HG02840 (cell line): Measurements from ENCODE around the gene PTBP3.
A peak's percentile ranks its signal among the peaks of the same experiment; 100 is the strongest.
"Not testable (repeated sequence)": the region's sequence is repeated elsewhere in the genome, so short reads cannot be mapped to it uniquely, and the experiment has no call there.

Experiments
- ATAC-seq: cut with Tn5 transposase; IDR thresholded peaks from one replicate; pipeline ENCODE4 v1.9.1; 2021; ENCODE audit warnings: mild to moderate bottlenecking, moderate library complexity, moderate number of reproducible peaks; ENCODE audit not compliant: unreplicated experiment, low FRiP score

PTBP3 gene

DNA sequence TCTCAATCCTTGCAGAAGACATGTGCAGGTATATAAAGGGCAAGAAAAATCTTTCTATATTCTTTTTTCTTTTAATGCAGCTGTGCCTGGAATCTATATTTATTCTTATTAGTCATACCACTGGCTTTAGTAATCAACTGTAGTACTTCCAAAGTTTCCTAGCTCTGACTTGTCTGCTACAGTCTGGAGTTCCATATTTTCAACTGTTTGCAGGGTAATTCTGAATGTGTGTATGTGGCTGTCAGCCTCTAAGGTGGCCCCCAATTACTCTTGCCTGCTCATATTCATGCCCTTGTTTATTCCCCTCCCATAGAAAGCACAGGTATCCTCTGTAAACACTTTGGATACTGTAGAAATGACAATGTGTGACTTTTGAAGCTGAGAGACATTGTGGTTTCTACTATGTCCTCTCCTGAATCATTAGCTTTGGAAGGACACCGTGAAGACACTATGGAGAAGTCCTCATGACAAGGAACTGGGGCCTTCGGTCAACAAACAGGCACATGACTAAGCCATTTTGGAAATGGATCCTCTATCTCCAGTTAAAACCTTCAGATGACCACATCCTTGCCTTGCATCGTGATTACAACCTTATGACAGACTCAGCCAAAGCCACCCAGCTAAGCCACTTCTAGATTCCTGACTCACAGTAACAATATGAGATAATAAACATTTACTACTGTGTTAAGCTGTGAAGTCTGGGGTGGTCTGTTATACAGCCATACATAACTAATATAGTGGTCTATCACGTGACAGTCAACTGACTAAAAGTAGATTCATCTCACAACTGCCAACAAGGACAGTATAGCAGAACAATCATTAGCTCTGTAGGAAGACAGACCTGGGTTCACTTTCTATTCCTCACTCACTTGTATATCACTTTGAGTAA is 108.8 kb downstream of the PTBP3 start:
- ATAC-seq: no peak

DNA sequence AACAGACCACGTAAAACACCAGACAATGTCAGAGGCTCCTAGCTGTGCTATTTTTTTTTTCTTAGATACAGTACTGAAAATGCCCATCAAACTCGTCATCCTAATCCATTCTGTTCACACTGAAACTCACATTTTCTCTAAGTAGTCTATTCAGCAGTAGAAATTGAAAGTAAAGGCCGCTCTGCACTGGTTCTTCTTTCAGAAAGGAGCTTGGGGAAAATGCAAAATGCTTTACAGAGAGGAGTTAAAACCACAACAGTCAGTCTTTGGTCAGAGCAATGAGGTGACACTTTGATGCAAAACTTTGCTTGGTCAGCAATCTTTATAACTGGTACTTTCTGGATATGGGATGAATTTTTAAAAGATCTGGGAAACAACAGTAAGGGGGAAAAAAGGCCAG is 114.5 kb downstream of the PTBP3 start:
- ATAC-seq: peak; percentile 94

DNA sequence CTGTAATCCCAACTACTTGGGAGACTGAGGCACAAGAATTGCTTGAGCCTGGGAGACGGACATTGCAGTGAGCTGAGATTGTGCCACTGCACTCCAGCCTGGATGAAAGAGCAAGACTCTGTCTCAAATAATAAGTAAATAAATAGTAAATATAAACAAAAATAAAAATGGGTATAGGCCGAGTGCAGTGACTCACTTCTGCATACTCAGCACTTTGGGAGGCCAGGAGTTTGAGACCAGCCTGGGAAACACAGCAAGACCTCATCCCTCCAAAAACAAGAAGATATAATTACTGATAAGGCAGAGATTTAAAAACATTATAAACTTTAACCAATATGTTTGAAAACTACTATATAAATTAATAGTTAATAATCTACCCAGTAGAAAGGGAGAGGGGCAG is 120.5 kb downstream of the PTBP3 start:
- no peak for ATAC-seq

DNA sequence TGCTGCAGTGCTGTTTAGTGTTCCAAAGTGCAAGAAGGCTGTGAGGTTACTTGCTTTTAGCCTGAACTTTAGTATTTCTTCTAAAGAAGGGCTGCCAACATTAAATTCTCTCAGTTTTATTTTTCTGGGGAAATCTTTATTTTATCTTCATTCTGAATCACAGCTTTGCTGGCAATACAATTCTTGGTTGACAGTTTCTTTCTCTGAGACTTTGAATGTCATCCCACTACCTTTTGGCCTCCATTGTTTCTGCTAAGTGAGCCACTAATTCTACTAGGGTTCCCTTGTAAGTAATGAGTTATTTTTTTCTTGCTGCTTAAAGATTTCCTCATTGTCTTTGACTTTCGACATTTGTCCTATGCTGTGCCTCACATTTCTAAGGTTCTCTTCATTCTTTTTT is 126.0 kb downstream of the PTBP3 start:
- no peak for ATAC-seq

DNA sequence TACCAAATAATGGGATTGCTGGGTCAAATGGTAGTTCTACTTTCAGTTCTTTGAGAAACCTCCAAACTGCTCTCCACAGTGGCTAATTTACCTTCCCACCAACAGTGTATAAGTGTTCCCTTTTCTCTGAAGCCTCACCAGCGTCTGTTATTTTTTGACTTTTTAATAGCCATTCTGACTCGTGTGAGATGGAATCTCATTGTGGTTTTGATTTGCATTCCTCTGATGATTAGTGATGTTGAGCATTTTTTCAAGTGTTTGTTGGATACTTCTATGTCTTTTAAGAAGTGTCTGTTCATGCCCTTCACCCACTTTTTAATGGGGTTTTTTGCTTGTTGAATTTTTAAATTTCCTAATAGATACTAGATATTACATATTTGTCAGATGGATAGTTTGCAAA is 129.9 kb downstream of the PTBP3 start:
- ATAC-seq: no peak

DNA sequence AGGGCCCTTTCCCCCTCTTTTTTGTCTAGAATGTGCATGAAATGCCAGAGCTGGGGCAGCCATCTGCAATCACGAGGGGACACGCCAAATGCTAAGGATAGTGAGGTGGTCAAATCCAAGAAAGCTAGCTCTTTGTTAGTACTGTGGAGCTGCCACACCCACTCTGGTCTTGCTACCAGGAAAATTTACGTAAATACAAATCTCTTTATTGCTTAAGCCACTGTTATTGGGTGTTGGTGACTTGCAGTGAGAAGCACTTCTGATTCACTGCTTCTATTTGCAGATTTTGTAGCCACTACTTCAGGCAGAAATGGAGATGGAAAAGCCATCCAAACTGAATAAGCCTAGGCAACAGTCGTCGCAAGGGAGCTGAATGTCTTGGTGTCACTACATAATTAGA is 132.7 kb downstream of the PTBP3 start:
- no peak for ATAC-seq

DNA sequence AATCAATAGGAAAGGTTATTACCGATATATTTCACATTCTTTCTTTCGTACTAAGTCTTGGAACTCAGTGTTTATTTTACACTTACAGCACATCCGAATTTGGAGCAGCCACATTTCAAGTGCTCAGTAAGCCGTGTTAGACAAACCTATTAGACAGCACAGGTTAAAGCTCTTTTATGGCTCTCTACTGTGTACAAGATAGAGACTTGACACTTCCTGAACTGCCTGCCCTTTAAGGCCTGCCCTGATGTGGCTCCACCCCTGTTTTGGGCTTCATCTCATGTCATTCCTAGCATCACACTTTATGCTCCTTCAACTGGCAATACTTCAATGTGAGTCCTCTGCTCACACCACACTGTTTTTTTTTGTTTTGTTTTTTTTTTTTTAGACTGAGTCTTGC is 134.8 kb downstream of the PTBP3 start:
- no peak for ATAC-seq

DNA sequence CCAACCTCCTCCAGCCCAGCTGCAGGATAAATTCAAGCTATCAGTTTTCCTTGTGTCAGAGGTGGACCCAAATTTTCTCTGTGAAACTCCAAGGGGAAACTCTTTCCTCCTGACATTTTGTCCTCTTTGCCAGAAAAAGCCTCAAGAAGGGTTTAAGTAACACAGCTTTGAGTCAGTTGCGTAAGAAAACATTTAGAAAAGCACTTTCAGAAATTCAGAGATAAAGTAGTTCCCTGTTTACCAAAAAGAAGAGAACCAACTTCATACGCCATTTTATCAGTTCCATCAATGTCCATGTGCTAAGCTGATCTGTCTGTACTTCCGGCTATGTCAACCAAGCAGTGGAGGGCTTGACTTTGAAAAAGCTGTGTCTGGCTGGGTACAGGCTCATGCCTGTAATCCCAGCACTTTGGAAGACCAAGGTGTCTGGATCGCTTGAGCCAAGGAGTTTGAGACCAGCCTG is 138.4 kb downstream of the PTBP3 start:
- ATAC-seq: no peak

DNA sequence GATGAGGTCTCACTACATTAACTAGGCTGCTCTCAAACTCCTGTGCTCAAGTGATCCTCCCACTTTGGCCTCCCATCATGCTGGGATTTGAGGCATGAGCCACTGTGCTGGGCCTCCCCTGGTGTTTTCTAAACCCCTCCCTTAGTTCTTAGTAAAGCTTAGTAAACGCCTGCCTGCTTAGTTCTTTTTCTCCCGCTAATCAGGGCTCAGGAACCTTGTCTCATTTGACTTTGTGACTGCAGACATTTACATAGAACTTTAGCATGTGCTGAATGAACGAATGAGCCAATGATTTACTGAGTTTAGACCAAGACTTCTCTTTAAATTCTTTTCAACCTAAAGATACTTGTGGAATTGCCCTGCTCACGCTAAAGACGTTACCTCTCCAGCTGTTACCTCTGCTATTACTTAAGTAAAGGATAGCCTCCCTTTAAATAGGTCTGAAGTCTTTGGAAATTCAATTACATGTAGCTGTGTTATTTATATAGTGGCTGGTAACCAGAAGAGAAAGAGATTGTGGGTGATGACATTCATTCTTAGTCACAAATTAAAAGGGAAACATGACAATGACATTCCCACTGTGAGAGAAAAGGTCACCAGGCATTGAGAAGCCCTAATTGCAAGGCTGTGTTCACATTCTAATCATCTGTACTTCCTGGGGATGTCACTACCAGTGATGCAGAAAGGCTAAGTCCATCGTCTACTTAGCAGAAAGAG is 139.7 kb downstream of the PTBP3 start:
- no peak for ATAC-seq

DNA sequence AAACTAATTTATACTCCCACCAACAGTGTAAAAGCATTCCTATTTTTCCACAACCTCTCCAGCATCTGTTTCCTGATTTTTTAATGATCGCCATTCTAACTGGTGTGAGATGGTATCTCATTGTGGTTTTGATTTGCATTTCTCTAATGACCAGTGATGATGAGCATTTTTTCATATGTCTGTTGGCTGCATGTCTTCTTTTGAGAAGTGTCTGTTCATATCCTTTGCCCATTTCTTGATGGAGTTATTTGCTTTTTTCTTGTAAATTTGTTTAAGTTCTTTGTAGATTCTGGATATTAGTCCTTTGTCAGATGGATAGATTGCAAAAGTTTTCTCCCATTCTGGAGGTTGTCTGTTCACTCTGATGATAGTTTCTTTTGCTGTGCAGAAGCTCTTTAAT is 143.1 kb downstream of the PTBP3 start:
- not testable (repeated sequence) for ATAC-seq

DNA sequence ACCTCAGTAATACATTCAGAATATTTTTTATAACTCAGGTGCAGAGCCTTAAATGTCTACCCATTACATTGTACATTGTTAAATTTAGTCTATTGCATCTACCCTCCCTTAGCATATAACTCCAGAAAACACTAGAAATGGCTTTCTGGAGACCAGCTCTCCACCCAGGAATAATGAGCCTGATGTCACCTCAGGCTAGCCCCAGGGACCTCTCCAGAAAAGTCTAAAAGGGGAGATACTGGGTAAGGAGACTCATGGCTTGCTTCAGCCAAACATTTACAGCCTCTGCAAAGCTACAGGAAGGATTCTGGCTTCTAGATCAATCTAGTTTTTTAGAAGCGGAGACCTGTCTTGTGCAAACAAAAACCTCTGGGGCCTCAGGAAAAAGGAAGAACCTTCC is 144.5 kb downstream of the PTBP3 start:
- no peak for ATAC-seq

DNA sequence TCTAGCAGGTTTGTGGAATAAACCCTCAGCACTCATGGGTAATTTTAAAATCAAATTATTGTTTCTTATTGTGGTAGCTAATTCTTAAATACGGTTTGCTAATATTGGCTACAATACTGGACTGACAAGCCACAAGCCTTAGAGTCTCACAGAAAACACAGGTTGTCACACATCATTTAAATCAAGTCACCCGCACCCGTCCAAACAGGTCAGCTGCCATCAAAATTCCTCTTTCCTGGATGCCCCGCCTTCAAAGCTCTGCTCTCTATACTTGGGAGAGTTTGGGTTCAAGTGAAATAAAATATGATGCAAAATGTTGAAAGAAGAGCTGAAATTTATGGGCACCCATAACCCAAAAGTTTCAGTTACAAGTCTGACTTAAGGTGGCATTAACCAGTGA is 146.0 kb downstream of the PTBP3 start:
- ATAC-seq: no peak

DNA sequence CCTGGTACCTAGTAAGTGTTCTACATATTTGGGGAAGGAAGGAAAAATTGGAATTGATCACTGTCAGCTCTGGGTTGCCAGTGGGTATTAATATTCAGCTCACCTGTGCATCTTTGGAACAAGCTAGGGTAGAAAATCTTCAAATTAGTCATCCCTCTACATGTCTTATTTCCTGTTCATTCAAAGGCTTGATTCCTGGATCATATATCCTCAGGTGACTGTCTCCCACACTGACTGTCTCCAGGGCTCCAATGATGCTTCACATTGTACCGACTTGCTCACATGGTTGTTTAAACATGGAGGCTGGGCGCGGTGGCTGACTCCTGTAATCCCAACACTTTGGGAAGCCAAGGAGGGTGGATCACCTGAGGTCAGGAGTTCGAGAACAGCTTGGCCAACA is 146.7 kb downstream of the PTBP3 start:
- no peak for ATAC-seq

DNA sequence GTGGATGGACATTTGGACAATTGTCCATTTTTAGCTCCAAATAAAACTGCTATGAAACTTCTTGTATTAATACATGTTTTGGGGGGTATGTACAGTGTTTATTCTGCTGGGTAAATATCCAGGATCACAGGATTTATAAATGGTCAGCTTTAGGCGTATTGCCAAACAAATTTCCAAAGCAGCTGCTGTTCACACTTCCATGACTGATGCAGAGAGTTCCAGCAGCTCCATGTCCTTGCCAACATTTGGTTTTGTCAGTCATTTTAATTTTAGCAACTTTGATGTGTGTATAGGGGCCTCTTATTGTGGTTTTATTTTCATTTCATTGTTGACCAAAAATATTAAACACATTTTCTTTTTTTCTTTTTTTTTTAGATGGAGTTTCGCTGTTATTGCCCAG is 148.5 kb downstream of the PTBP3 start:
- no peak for ATAC-seq

DNA sequence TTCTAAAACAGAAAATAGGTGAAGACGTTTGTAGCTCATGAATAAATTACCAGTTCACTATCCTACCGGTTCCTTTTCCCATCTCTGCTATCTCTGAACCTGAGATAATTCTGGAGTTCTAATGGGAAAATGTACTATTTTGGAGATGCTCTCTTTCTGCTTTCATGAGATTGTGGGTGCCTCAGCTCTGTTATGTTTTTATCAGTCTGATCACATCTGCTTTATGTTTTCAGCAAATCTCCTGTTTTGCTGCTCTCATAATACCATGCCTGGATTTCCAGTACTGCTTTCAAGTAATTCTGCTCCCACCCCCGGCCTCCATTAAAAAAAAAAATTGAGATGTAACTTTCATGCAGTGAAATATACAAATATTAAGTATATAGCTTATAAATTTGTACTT is 149.2 kb downstream of the PTBP3 start:
- no peak for ATAC-seq

DNA sequence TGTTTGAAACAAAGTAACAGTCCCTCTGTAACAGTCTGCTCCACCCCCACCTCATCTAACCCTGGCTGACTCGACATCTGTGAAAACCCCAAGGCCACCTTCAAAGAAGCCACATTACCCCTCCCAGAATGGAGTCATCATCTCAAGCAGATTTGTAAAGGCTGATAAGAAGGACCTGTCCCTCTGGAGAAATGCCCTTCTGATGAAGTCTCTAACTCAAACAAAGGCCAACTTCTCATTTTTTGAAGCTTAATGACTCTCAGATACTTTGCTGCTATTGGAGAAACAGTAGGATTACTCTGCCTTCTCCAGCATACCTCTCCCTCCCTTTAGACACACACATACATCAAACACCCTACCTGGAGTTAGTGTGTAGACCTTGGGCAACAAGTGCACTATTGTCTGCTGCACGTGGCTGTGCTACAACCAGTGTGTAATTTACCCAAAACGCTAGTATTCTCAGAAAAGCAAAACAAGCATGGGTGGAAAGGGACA is 153.0 kb downstream of the PTBP3 start:
- no peak for ATAC-seq

DNA sequence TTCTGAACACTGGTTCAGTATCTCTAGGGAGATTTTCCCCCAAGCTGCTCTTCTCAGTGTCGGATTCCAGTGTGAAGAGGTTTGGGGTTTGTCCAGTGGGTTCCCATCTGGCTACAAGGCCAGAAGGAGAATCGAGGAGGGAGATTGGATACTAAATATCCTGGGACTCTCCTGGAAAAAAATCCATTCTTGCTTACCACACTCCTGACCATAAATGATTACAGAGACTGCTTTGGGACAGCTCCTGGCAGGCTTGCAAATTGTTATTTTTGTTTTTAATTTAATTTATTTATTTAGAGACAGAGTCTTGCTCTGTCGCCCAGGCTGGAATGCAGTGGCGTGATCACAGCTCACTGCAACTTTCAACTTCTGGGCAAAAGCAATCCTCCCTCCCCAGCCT is 153.6 kb downstream of the PTBP3 start:
- no peak for ATAC-seq

DNA sequence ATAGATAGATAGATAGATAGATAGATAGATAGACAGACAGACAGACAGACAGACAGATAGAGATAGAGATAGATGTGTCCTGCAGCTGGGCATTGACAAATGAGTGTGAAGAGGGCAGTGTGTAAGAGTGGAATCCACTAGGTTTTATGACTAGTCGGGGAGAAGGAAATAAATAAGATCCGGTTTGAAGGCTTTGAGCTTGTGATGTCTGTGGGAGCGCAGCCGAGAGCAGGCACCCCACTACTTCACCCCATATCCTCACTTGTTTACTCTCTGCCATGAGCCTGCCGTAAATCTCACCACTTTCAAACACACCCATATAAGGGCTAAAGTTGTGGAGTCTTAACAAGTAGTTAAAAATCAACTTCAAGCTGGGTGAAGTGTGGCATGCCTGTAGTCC is 156.9 kb downstream of the PTBP3 start:
- ATAC-seq: no peak

DNA sequence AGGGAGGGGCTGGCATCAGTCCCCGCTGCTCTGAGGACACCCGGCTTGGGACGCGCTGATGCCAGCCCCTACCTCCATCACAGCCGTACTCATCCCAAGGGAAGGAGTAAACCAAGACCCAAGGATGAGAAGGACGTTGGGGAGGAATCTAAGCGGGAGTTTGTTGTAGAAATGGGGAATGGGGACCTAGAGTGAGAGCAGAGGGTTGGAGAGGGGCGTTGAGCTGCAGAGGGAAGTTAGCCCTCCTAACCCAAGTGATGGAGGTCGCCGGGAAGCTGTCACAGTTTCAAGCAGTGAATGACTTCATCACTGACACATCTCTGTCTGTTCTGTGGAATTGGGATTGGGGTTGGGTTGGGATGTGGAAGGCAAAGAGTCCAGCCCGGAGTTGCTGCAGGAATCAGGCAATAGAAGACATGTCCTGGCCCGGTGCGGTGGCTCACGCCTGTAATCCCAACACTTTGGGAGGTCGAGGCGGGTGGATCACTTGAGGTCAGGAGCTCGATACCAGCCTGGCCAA is 157.6 kb downstream of the PTBP3 start:
- ATAC-seq: no peak

DNA sequence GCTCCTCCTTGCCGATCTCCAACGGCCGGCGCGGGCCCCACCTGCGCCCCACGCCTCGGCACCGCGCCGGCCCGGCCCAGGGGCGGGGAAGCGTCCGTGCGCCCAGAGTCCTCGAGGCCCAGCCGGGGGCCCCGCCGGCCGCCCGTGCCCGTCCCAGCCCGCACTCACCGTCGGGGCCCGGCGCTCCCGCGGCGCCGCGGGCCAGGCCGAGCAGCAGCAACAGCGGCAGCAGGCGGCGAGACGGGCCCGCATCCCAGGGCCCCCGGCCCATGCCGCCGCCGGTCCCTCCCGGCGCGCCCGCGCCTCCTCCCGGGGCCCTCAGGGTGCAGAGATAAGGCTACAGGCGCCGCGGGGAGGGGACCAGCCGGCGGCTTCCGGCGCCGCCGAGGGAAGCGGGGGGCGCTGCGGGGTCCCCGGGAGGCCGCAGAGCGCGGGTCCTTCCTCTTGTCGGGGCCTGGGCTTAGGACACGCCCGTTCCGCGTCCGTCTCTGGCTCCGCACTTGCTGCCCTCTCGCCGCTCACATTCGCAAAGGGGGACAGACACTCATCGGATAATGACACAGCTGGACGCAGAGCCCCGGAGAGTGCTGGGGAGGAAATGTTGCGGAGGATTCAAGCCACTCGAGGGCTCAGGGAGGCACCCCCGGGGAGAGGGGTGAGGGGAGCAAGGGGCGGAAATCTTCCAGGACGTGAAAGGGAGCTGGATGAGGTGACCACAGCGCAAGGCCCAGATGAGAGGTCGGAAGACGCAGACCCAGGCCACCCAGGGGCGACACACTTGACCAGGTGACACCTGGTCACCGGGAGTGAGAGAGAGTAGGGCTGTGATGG is 158.2 kb downstream of the PTBP3 start, which contains the start of gene SUSD1:
Gene SUSD1 (minus strand): TSS at position 333 of the 831 bp plus-strand sequence. CDS start 62 bp downstream, at position 271.
- ATAC-seq: peak; percentile 42
